ENCODE measurements around the gene NYAP2.

Gene NYAP2

GRCh38 chr2:225399504-225399903 is at the start of gene NYAP2:
Gene NYAP2, plus strand, starts transcription at chr2:225399710. Its CDS starts 9,171 bp downstream, at chr2:225408881.
- no peak for DNase-seq (ENCODE audit: low read depth)

- no peak for DNase-seq (ENCODE audit: low read depth)
These were observed 45.9 kb upstream of the NYAP2 start for GRCh38 chr2:225353579-225354085.

GRCh38 chr2:225354281-225354774 is 45.2 kb upstream of the NYAP2 start:
- no peak for DNase-seq (ENCODE audit: low read depth)

GRCh38 chr2:225355788-225356187 is 43.7 kb upstream of the NYAP2 start:
- DNase-seq (ENCODE audit: low read depth) = no peak

GRCh38 chr2:225366731-225367130 is 32.8 kb upstream of the NYAP2 start:
- DNase-seq (ENCODE audit: low read depth) = no peak

- DNase-seq (ENCODE audit: low read depth) = no peak
These were observed 32.0 kb upstream of the NYAP2 start for GRCh38 chr2:225367482-225367881.

- no peak for DNase-seq (ENCODE audit: low read depth)
These were observed 20.5 kb upstream of the NYAP2 start for GRCh38 chr2:225378984-225379383.

GRCh38 chr2:225379856-225380255 is 19.7 kb upstream of the NYAP2 start:
- no peak for DNase-seq (ENCODE audit: low read depth)

GRCh38 chr2:225381609-225382008 is 17.9 kb upstream of the NYAP2 start:
- DNase-seq (ENCODE audit: low read depth) = no peak

- DNase-seq (ENCODE audit: low read depth) = no peak
These were observed 1.1 kb upstream of the NYAP2 start for GRCh38 chr2:225398372-225398771.

GRCh38 chr2:225400060-225400511 is 576 bp downstream of the NYAP2 start:
- DNase-seq (ENCODE audit: low read depth) = no peak

GRCh38 chr2:225400546-225401400 is 1.3 kb downstream of the NYAP2 start:
- DNase-seq (ENCODE audit: low read depth) = no peak

GRCh38 chr2:225402210-225402776 is 2.8 kb downstream of the NYAP2 start:
- no peak for DNase-seq (ENCODE audit: low read depth)

GRCh38 chr2:225411452-225411851 is 11.9 kb downstream of the NYAP2 start:
- no peak for DNase-seq (ENCODE audit: low read depth)

- no peak for DNase-seq (ENCODE audit: low read depth)
These were observed 14.3 kb downstream of the NYAP2 start for GRCh38 chr2:225413786-225414185.

GRCh38 chr2:225414902-225415301 is 15.4 kb downstream of the NYAP2 start:
- no peak for DNase-seq (ENCODE audit: low read depth)

GRCh38 chr2:225415341-225415740 is 15.8 kb downstream of the NYAP2 start:
- no peak for DNase-seq (ENCODE audit: low read depth)

- DNase-seq (ENCODE audit: low read depth) = no peak
These were observed 16.3 kb downstream of the NYAP2 start for GRCh38 chr2:225415792-225416191.

- no peak for DNase-seq (ENCODE audit: low read depth)
These were observed 17.3 kb downstream of the NYAP2 start for GRCh38 chr2:225416616-225417367.

- DNase-seq (ENCODE audit: low read depth) = no peak
These were observed 19.5 kb downstream of the NYAP2 start for GRCh38 chr2:225419033-225419432.

- no peak for DNase-seq (ENCODE audit: low read depth)
These were observed 22.6 kb downstream of the NYAP2 start for GRCh38 chr2:225422145-225422544.

GRCh38 chr2:225425284-225425683 is 25.8 kb downstream of the NYAP2 start:
- DNase-seq (ENCODE audit: low read depth) = no peak
